Neural progenitor cell (in vitro differentiated cells): Measurements from ENCODE around the gene B3GAT1. TPM values are rescaled to one million over a fixed set of nuclear protein-coding genes. Genes with fewer than 3 reads are reported as not detected.

Source experiments
- DNase-seq: peaks from one replicate; pipeline ENCODE4 v3.0.0-alpha.2; 2016; ENCODE audit warnings: low spot score
- H2AFZ ChIP-seq: fragments of 200-600 bp; sonication (generic); replicated peaks from 2 replicates; pipeline ENCODE4 v1.6.1; 2016; ENCODE audit warnings: antibody characterized with exemption
- H3F3A ChIP-seq: fragments of 200-600 bp; sonication (generic); 2 replicates; pipeline ENCODE4 v1.6.1; 2016; ENCODE audit warnings: antibody characterized with exemption, low read depth
- H3K27ac ChIP-seq: fragments of 200-600 bp; sonication (generic); 2 replicates; pipeline ENCODE4 v1.5.1; 2016; ENCODE audit warnings: mild to moderate bottlenecking
- H3K27me3 ChIP-seq: fragments of 200-600 bp; sonication (generic); 2 replicates; pipeline ENCODE4 v1.6.1; 2016; ENCODE audit warnings: mild to moderate bottlenecking, moderate library complexity
- H3K36me3 ChIP-seq: fragments of 200-600 bp; sonication (generic); 2 replicates; pipeline ENCODE4 v1.5.1; 2016
- H3K4me1 ChIP-seq: fragments of 200-600 bp; sonication (generic); 2 replicates; pipeline ENCODE4 v1.6.1; 2016; ENCODE audit warnings: mixed run types
- H3K4me2 ChIP-seq: fragments of 200-600 bp; sonication (generic); 2 replicates; pipeline ENCODE4 v1.6.1; 2016
- H3K4me3 ChIP-seq: fragments of 200-600 bp; sonication (generic); 2 replicates; pipeline ENCODE4 v1.5.1; 2016
- H3K79me2 ChIP-seq: fragments of 200-600 bp; sonication (generic); 2 replicates; pipeline ENCODE4 v1.6.1; 2016; ENCODE audit warnings: low read depth
- H3K9ac ChIP-seq: fragments of 200-600 bp; sonication (generic); 2 replicates; pipeline ENCODE4 v1.6.1; 2016
- H3K9me3 ChIP-seq: fragments of 200-600 bp; sonication (generic); 2 replicates; pipeline ENCODE4 v1.5.1; 2016; ENCODE audit warnings: low read depth
- H4K20me1 ChIP-seq: fragments of 200-600 bp; sonication (generic); 2 replicates; pipeline ENCODE4 v1.6.1; 2016; ENCODE audit warnings: low read depth
- H3K27ac Mint-ChIP-seq: 3 replicates; pipeline ENCODE4 v1.8.0; 2021; ENCODE audit warnings: mixed read lengths
- H3K27me3 Mint-ChIP-seq: 2 replicates; pipeline ENCODE4 v1.8.0; 2022; ENCODE audit warnings: low read depth, mild to moderate bottlenecking, inconsistent platforms, moderate library complexity, mixed read lengths; ENCODE audit not compliant: insufficient read depth
- H3K36me3 Mint-ChIP-seq: 3 replicates; pipeline ENCODE4 v1.8.0; 2021; ENCODE audit warnings: mixed read lengths
- H3K4me1 Mint-ChIP-seq: 3 replicates; pipeline ENCODE4 v1.8.0; 2021; ENCODE audit warnings: mixed read lengths
- H3K4me3 Mint-ChIP-seq: 3 replicates; pipeline ENCODE4 v1.8.0; 2021; ENCODE audit warnings: mild to moderate bottlenecking, moderate library complexity, mixed read lengths
- H3K9me3 Mint-ChIP-seq: 3 replicates; pipeline ENCODE4 v1.8.0; 2020; ENCODE audit warnings: mixed read lengths
- EZH2 ChIP-seq: fragments of 200-600 bp; sonication (generic); IDR thresholded peaks from 2 replicates; pipeline ENCODE4 v1.6.1; 2017; ENCODE audit warnings: antibody characterized with exemption, mild to moderate bottlenecking, moderate library complexity
- EZH2phosphoT487 ChIP-seq: fragments of 200-600 bp; sonication (generic); IDR thresholded peaks from 2 replicates; pipeline ENCODE4 v1.6.1; 2017; ENCODE audit warnings: antibody characterized with exemption
- total RNA-seq: library from RNA; depleted of rRNA; stranded (reverse); fragments of >200 nt; gene quantifications from 2 replicates; pipeline ENCODE4 v1.2.3, GENCODE V29; 2015; ENCODE audit warnings: low replicate concordance
- TF ChIP-seq, protein P1 (sequence below): fragments of 200-600 bp; sonication (generic); IDR thresholded peaks from 2 replicates; pipeline ENCODE4 v1.5.1; 2017; ENCODE audit warnings: antibody characterized with exemption, mild to moderate bottlenecking

The B3GAT1 gene
- total RNA-seq, 1 donor from 2014 or later = 11.0 TPM

DNA sequence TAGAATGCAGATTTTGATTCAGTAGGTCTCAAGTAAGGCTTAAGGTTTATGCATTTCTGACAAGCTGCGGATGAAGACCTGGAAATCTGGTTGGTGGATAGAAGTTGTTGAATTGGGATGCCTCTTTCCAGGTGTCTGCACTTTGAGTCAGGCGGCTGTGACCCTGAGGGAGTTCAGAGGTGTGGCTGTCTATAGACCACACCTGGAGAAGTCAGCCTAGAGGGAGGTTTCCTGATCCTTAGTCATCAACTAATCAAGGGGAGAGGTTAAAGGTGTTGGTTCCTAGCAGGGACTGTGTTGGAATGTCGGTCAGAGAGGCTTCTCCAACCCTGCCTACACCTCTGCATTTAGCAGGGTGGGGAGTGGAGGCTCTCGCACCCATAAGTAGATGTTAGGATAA, 72.3 kb downstream of the B3GAT1 start:
- no peak overlapping the region for H3K27ac ChIP-seq
- no peaks in the 10 kb centered on the region for H3K9me3 ChIP-seq
- Mint-ChIP-seq H3K9me3 (no peaks in the 10 kb centered on the region), H3K27ac (no peak overlapping the region), H3K4me1 (peaks cover 2% of the 10 kb centered on the region), H3K4me3 (no peak overlapping the region), H3K27me3 (peaks cover 13% of the 10 kb centered on the region), H3K36me3 (peaks cover 7% of the 10 kb centered on the region)
- H3K4me3 ChIP-seq = no peak overlapping the region
- no peaks in the 10 kb centered on the region for H4K20me1 ChIP-seq
- no peak for TF ChIP-seq EZH2
- TF ChIP-seq EZH2phosphoT487 = no peak
- TF ChIP-seq, protein P1, sequence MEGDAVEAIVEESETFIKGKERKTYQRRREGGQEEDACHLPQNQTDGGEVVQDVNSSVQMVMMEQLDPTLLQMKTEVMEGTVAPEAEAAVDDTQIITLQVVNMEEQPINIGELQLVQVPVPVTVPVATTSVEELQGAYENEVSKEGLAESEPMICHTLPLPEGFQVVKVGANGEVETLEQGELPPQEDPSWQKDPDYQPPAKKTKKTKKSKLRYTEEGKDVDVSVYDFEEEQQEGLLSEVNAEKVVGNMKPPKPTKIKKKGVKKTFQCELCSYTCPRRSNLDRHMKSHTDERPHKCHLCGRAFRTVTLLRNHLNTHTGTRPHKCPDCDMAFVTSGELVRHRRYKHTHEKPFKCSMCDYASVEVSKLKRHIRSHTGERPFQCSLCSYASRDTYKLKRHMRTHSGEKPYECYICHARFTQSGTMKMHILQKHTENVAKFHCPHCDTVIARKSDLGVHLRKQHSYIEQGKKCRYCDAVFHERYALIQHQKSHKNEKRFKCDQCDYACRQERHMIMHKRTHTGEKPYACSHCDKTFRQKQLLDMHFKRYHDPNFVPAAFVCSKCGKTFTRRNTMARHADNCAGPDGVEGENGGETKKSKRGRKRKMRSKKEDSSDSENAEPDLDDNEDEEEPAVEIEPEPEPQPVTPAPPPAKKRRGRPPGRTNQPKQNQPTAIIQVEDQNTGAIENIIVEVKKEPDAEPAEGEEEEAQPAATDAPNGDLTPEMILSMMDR = no peak
- H3K4me2 ChIP-seq = no peak overlapping the region
- no peak overlapping the region for H2AFZ ChIP-seq
- no peaks in the 10 kb centered on the region for H3K79me2 ChIP-seq
- H3K36me3 ChIP-seq = no peaks in the 10 kb centered on the region
- peaks cover 12% of the 10 kb centered on the region for H3K27me3 ChIP-seq
- H3F3A ChIP-seq = no peaks in the 10 kb centered on the region
- no peaks in the 10 kb centered on the region for H3K4me1 ChIP-seq
- H3K9ac ChIP-seq = no peak overlapping the region
- DNase-seq = no peak

DNA sequence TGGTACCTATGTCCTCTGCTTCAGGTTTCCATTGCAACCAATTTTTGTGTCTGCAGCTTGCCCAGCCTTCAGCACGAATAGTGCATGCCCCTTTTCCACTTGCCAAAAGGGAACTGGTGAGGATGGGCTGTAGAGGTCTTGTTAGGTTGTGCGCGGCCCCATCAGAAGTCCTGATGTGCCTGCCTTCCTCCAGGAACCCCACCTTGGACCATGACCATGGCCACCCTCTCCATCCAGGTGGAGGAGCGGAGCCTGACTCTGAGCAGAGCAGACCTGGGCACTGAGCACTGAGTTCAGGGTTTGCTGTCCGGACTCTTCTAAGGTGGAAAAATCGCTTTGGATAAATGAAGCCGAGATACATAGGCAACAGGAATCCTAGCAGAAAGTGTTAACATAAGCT, 73.4 kb downstream of the B3GAT1 start:
- peaks cover 6% of the 10 kb centered on the region for H3K4me1 Mint-ChIP-seq
- no peaks in the 10 kb centered on the region for H3K36me3 ChIP-seq
- no peaks in the 10 kb centered on the region for H4K20me1 ChIP-seq
- H3K27me3 ChIP-seq = peaks cover 23% of the 10 kb centered on the region
- H3K4me1 ChIP-seq = no peaks in the 10 kb centered on the region
- H3K9me3 ChIP-seq = no peaks in the 10 kb centered on the region
- peaks cover 10% of the 10 kb centered on the region for H3K36me3 Mint-ChIP-seq
- H3K27me3 Mint-ChIP-seq = peaks cover 14% of the 10 kb centered on the region
- no peak overlapping the region for H3K27ac Mint-ChIP-seq
- no peak overlapping the region for H2AFZ ChIP-seq
- H3K79me2 ChIP-seq = no peaks in the 10 kb centered on the region
- no peaks in the 10 kb centered on the region for H3F3A ChIP-seq
- TF ChIP-seq, protein P1 = no peak
- TF ChIP-seq EZH2 (no peak), EZH2phosphoT487 (no peak)
- no peak overlapping the region for H3K4me3 Mint-ChIP-seq
- no peak overlapping the region for H3K27ac ChIP-seq
- H3K9ac ChIP-seq = no peak overlapping the region
- no peaks in the 10 kb centered on the region for H3K9me3 Mint-ChIP-seq
- no peak overlapping the region for H3K4me2 ChIP-seq
- no peak for DNase-seq
- H3K4me3 ChIP-seq = no peak overlapping the region

DNA sequence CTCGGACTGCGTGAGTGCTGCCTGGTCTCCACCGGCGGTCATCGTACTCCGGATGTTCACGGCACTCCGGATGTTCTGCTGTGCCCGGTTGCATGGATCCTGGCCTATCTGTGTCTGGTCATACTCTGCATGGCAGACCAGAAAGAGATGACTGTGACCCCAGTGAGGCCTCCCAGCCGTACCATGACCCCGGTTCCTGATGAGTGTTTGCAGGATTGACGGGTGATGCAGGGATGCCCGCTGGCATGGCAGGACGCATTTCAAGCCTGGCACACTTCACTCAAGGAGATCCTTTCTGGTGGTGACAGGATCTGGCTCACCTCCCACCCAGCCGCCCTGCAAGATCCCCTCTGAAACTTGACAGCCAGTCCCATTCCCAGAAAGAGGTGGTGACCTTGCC, 74.0 kb downstream of the B3GAT1 start:
- peaks cover 14% of the 10 kb centered on the region for H3K27me3 Mint-ChIP-seq

More for the DNA sequence above, 74.0 kb downstream of the B3GAT1 start:
- H3K9me3 ChIP-seq = no peaks in the 10 kb centered on the region
- H3K4me3 ChIP-seq = no peak overlapping the region
- H3K9ac ChIP-seq = no peak overlapping the region
- H2AFZ ChIP-seq = no peak overlapping the region
- peaks cover 9% of the 10 kb centered on the region for H3K4me1 Mint-ChIP-seq
- H3K4me1 ChIP-seq = no peaks in the 10 kb centered on the region
- H3F3A ChIP-seq = no peaks in the 10 kb centered on the region
- no peak for DNase-seq
- peaks cover under 1% of the 10 kb centered on the region for H4K20me1 ChIP-seq
- peaks cover 29% of the 10 kb centered on the region for H3K27me3 ChIP-seq
- H3K4me2 ChIP-seq = no peak overlapping the region
- TF ChIP-seq EZH2 = no peak
- TF ChIP-seq, protein P1 = no peak
- TF ChIP-seq EZH2phosphoT487 = no peak
- H3K27ac Mint-ChIP-seq = no peak overlapping the region
- H3K27ac ChIP-seq = no peak overlapping the region
- no peaks in the 10 kb centered on the region for H3K9me3 Mint-ChIP-seq
- H3K79me2 ChIP-seq = no peaks in the 10 kb centered on the region
- no peak overlapping the region for H3K4me3 Mint-ChIP-seq
- no peaks in the 10 kb centered on the region for H3K36me3 ChIP-seq
- H3K36me3 Mint-ChIP-seq = peaks cover 10% of the 10 kb centered on the region
